MCF 10A (cell line): ENCODE results near the gene RTN4R. TPM values are rescaled to one million over a fixed set of nuclear protein-coding genes. Genes with fewer than 3 reads are reported as not detected.
A peak's percentile ranks its signal among the peaks of the same experiment; 100 is the strongest.

Experiments used
- BruUV-seq: library from RNA; stranded (reverse); fragments of 400-500 nt; replicated peaks from 2 replicates; lab custom pipeline; 2021; lab: Mats Ljungman, UMichigan
- CTCF ChIA-PET: fragments of 300-600 bp; sonication (Branson Sonifier 250); formaldehyde crosslinking; extraction: SDS; loops from one replicate; lab custom pipeline; 2021; ENCODE audit warnings: antibody characterized with exemption, inconsistent platforms; lab: Yijun Ruan, JAX
- POLR2A ChIA-PET: fragments of 300-600, 350-650 bp; sonication (Branson Sonifier 250); formaldehyde crosslinking; extraction: SDS; loops from one replicate; lab custom pipeline; 2020; ENCODE audit warnings: antibody characterized with exemption, inconsistent platforms; lab: Yijun Ruan, JAX
- DNase-seq: peaks from one replicate; pipeline ENCODE4 v3.0.0-alpha.2; 2018; ENCODE audit not compliant: unreplicated experiment
- H3K27ac Mint-ChIP-seq: one replicate; pipeline ENCODE4 v1.8.0; 2022; ENCODE audit warnings: mild to moderate bottlenecking, low read depth, mixed read lengths; ENCODE audit not compliant: unreplicated experiment
- H3K27me3 Mint-ChIP-seq: one replicate; pipeline ENCODE4 v1.8.0; 2022; ENCODE audit warnings: mixed read lengths; ENCODE audit not compliant: insufficient read depth, unreplicated experiment
- H3K36me3 Mint-ChIP-seq: one replicate; pipeline ENCODE4 v1.8.0; 2022; ENCODE audit warnings: mild to moderate bottlenecking, moderate library complexity, mixed read lengths; ENCODE audit not compliant: insufficient read depth, unreplicated experiment
- H3K4me1 Mint-ChIP-seq: one replicate; pipeline ENCODE4 v1.8.0; 2022; ENCODE audit warnings: mixed read lengths; ENCODE audit not compliant: insufficient read depth, unreplicated experiment
- H3K4me3 Mint-ChIP-seq: one replicate; pipeline ENCODE4 v1.8.0; 2022; ENCODE audit warnings: mild to moderate bottlenecking, moderate library complexity, mixed read lengths; ENCODE audit not compliant: unreplicated experiment
- H3K9me3 Mint-ChIP-seq: one replicate; pipeline ENCODE4 v1.8.0; 2022; ENCODE audit warnings: mixed read lengths; ENCODE audit not compliant: unreplicated experiment
- intact Hi-C: fragments of 100-400 bp; cut with micrococcal nuclease; formaldehyde crosslinking; loops from 2 replicates; pipeline ENCODE4 v1.14.1; 2022
- total RNA-seq: library from RNA; stranded (reverse); gene quantifications from 2 replicates; pipeline ENCODE4 v1.2.3, GENCODE V29; 2022
- TF ChIP-seq, protein P1 (sequence below): fragments of 200-600 bp; IDR thresholded peaks from one replicate; pipeline ENCODE4 v1.8.0; 2022; ENCODE audit warnings: antibody characterized with exemption, mild to moderate bottlenecking; ENCODE audit not compliant: unreplicated experiment

RTN4R gene
- total RNA-seq, 1 experiment from 2014 or later = 2.7 TPM

DNA sequence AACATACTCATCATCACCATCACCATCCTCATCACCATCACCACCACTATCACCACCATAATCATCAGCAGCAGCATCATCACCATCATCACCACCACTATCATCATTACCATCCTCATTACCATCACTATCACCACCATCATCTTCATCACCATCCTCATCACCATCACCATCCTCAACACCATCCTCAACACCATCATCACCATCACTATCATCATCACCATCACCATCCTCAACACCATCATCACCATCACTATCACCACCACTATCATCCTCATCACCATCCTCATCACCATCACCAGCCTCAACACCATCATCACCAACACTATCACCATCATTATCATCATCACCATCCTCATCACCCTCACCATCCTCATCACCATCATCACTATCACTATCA lies 16.6 kb downstream of the RTN4R start:
- CTCF ChIA-PET = no interaction called here
- intact Hi-C loops = no loop called here
- no peak for DNase-seq
- no TSS peak for BruUV-seq
- no peak overlapping the region for H3K27ac Mint-ChIP-seq
- no peaks in the 10 kb centered on the region for H3K4me1 Mint-ChIP-seq
- H3K9me3 Mint-ChIP-seq = no peaks in the 10 kb centered on the region
- no peaks in the 10 kb centered on the region for H3K36me3 Mint-ChIP-seq
- TF ChIP-seq, protein P1, sequence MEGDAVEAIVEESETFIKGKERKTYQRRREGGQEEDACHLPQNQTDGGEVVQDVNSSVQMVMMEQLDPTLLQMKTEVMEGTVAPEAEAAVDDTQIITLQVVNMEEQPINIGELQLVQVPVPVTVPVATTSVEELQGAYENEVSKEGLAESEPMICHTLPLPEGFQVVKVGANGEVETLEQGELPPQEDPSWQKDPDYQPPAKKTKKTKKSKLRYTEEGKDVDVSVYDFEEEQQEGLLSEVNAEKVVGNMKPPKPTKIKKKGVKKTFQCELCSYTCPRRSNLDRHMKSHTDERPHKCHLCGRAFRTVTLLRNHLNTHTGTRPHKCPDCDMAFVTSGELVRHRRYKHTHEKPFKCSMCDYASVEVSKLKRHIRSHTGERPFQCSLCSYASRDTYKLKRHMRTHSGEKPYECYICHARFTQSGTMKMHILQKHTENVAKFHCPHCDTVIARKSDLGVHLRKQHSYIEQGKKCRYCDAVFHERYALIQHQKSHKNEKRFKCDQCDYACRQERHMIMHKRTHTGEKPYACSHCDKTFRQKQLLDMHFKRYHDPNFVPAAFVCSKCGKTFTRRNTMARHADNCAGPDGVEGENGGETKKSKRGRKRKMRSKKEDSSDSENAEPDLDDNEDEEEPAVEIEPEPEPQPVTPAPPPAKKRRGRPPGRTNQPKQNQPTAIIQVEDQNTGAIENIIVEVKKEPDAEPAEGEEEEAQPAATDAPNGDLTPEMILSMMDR = no peak
- POLR2A ChIA-PET = no interaction called here
- H3K27me3 Mint-ChIP-seq = no peaks in the 10 kb centered on the region
- no peak overlapping the region for H3K4me3 Mint-ChIP-seq

DNA sequence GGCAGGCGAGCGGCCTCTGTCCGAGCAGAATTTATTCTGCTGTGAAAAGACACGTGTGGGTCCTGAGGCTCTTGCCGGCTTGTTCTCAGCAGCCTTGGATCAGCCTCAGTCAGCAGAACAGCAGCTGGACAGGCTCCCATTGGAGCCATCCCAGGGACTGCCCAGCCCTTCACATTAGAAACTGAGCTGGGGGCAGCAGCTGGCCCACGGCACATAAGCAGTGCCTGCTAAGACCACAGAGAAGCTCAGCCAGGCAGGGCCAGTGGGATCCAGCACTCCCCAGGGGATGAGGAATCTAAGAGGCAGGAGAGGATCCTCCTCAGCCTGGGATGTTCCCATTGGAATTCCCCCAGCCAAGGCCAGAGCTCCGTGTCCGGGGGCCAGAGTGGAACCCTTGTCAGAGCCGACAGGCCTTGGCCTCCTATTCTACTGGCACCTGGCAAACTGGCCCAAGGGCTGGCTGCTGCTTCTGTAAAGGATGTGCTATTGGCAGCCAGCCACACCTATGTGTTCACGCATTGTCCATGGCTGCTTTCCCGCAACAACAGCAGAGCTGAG lies 18.2 kb downstream of the RTN4R start:
- no peak overlapping the region for H3K4me3 Mint-ChIP-seq
- intact Hi-C loops = no loop called here
- H3K27ac Mint-ChIP-seq = no peak overlapping the region
- no peaks in the 10 kb centered on the region for H3K9me3 Mint-ChIP-seq
- CTCF ChIA-PET = interaction anchor here (0.6 kb wide), 1 partner anchor 34 kb away, joined by 3 read pairs; no protein-coding TSS in a partner anchor
- BruUV-seq = no TSS peak
- POLR2A ChIA-PET = interaction anchor here (0.8 kb wide), 1 partner anchor 44 kb away, joined by 3 read pairs; no protein-coding TSS in a partner anchor
- TF ChIP-seq, protein P1 = no peak
- H3K36me3 Mint-ChIP-seq = no peaks in the 10 kb centered on the region
- H3K27me3 Mint-ChIP-seq = no peaks in the 10 kb centered on the region
- peak; percentile 54 for DNase-seq
- no peaks in the 10 kb centered on the region for H3K4me1 Mint-ChIP-seq

DNA sequence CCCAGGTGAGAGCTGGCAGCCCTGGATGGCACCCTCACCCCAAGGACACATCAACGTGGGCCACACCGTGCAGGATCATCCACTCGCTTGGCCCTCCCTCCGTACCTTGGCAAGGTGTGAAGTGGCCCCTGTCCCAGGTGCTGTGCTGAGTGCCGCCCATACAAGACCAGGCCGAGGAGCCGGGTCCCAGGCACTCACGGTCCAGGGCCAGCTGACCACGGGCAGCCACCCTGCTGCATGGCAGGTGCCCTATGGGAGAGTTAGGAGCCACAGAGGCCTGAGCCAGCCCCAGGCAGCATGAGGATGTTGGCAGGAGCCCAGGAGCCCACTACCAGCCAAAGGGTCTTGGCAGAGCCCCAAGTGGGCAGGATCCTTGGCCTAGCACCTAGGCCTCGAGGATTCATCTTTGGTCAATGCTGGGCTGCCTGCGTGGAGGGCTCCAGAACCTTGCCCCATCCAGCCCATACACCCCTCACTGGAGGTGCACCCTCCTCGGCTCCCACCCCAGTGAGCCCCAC lies 19.6 kb downstream of the RTN4R start:
- TF ChIP-seq, protein P1 = no peak
- H3K27ac Mint-ChIP-seq = no peak overlapping the region
- H3K4me1 Mint-ChIP-seq = no peaks in the 10 kb centered on the region
- ChIA-PET POLR2A (no interaction called here), CTCF (interaction anchor here (0.8 kb wide), 1 partner anchor 10 kb away, joined by 4 read pairs; no protein-coding TSS in a partner anchor)
- H3K9me3 Mint-ChIP-seq = no peaks in the 10 kb centered on the region
- no peak for DNase-seq
- BruUV-seq = no TSS peak
- intact Hi-C loops = no loop called here
- H3K36me3 Mint-ChIP-seq = no peaks in the 10 kb centered on the region
- no peaks in the 10 kb centered on the region for H3K27me3 Mint-ChIP-seq
- H3K4me3 Mint-ChIP-seq = no peak overlapping the region

DNA sequence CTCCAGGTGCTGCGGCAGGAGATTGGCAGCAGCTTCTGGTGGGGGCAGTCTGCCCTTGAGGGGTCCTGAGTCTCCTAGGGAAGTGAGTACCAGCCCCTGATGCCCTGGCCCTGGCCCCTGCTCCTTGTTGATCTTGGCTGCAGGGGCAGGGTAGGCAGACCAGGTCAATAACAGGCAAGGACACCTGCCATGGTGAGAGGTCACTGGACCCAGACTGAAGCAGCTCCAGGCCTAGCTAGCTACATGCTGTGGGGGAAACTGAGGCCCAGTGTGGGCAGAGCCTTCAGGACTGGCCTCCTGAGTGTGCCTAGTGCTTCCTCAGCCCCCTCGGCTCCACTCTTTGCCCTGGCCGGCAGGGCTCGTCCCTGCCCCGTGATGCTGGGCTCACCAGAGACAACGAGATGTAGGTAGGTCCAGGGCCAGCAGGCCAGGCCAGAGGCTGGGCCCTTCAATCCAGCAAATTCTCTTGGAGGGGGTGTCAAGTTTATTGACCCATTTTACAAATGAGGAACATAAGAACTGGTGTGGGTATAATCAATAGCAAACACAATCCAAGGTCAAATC lies 20.4 kb downstream of the RTN4R start:
- Mint-ChIP-seq H3K36me3 (no peaks in the 10 kb centered on the region), H3K27ac (no peak overlapping the region), H3K4me1 (no peaks in the 10 kb centered on the region), H3K9me3 (no peaks in the 10 kb centered on the region), H3K27me3 (no peaks in the 10 kb centered on the region), H3K4me3 (no peak overlapping the region)
- intact Hi-C loops = no loop called here
- TF ChIP-seq, protein P1 = no peak
- no TSS peak for BruUV-seq
- POLR2A ChIA-PET = no interaction called here
- CTCF ChIA-PET = interaction anchor here (0.8 kb wide), 1 partner anchor 9 kb away, joined by 4 read pairs; no protein-coding TSS in a partner anchor
- DNase-seq = no peak
